NCI-H2029 (cell line): Measurements from ENCODE around the gene CELF4.

Experiments
- DNase-seq: peaks from one replicate; lab custom pipeline; 2025; lab: John Stamatoyannopoulos, UW

The CELF4 gene

GRCh38 chr18:37412333-37412732 is 153.3 kb downstream of the CELF4 start:
- DNase-seq, result no peak

GRCh38 chr18:37409878-37410277 is 155.7 kb downstream of the CELF4 start:
- no peak for DNase-seq

GRCh38 chr18:37408676-37409265 is 156.8 kb downstream of the CELF4 start:
- no peak for DNase-seq

- DNase-seq, result no peak
Observed at GRCh38 chr18:37407571-37407970, 158.0 kb downstream of the CELF4 start.

GRCh38 chr18:37405772-37406171 is 159.8 kb downstream of the CELF4 start:
- DNase-seq, result no peak

- no peak for DNase-seq
Observed at GRCh38 chr18:37405229-37405628, 160.4 kb downstream of the CELF4 start.

GRCh38 chr18:37403788-37404187 is 161.8 kb downstream of the CELF4 start:
- DNase-seq, result no peak

GRCh38 chr18:37403100-37403781 is 162.4 kb downstream of the CELF4 start:
- no peak for DNase-seq

- no peak for DNase-seq
Observed at GRCh38 chr18:37402735-37403099, 162.9 kb downstream of the CELF4 start.

- DNase-seq, result no peak
Observed at GRCh38 chr18:37400802-37401201, 164.8 kb downstream of the CELF4 start.

- no peak for DNase-seq
Observed at GRCh38 chr18:37398248-37398920, 167.2 kb downstream of the CELF4 start.

- no peak for DNase-seq
Observed at GRCh38 chr18:37397814-37398213, 167.8 kb downstream of the CELF4 start.

GRCh38 chr18:37396971-37397720 is 168.5 kb downstream of the CELF4 start:
- DNase-seq, result no peak

- no peak for DNase-seq
Observed at GRCh38 chr18:37395631-37396030, 170.0 kb downstream of the CELF4 start.

- no peak for DNase-seq
Observed at GRCh38 chr18:37395138-37395537, 170.5 kb downstream of the CELF4 start.

GRCh38 chr18:37394610-37394965 is 171.0 kb downstream of the CELF4 start:
- no peak for DNase-seq

- peak; percentile 34 for DNase-seq
Observed at GRCh38 chr18:37393945-37394609, 171.5 kb downstream of the CELF4 start.

- DNase-seq, result no peak
Observed at GRCh38 chr18:37393221-37393827, 172.3 kb downstream of the CELF4 start.

- DNase-seq, result no peak
Observed at GRCh38 chr18:37392648-37393047, 172.9 kb downstream of the CELF4 start.

GRCh38 chr18:37391698-37392548 is 173.7 kb downstream of the CELF4 start:
- DNase-seq, result no peak

GRCh38 chr18:37391156-37391555 is 174.4 kb downstream of the CELF4 start:
- DNase-seq, result no peak
